MV-4-11 (cell line): ENCODE data around the gene SH3BP5L.

Experiments used
- DNase-seq: peaks from one replicate; lab custom pipeline; 2025; lab: John Stamatoyannopoulos, UW

The SH3BP5L gene

DNA sequence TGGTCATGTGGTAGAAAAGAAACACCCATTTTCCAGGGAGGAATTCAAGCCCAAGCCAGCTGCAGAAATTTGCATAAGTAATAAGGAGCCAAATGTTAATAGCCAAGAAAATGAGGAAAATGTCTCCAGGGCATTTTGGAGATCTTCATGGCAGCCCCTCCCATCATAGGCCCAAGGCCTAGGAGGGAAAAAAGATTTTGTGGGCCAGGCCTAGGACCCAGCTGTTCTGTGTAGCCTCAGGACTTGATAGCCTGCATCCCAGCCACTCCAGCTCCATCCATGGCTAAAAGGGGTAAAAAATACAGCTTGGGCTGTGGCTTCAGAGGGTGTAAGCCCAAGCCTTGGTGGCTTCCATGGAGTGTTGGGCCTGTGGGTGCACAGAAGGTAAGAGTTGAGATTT is 48.7 kb downstream of the SH3BP5L start:
- DNase-seq, result no peak

GRCh38 chr1:248775441-248775840 is 50.3 kb downstream of the SH3BP5L start:
- no peak for DNase-seq
